ENCODE data around the gene MORN1.

Gene MORN1

DNA sequence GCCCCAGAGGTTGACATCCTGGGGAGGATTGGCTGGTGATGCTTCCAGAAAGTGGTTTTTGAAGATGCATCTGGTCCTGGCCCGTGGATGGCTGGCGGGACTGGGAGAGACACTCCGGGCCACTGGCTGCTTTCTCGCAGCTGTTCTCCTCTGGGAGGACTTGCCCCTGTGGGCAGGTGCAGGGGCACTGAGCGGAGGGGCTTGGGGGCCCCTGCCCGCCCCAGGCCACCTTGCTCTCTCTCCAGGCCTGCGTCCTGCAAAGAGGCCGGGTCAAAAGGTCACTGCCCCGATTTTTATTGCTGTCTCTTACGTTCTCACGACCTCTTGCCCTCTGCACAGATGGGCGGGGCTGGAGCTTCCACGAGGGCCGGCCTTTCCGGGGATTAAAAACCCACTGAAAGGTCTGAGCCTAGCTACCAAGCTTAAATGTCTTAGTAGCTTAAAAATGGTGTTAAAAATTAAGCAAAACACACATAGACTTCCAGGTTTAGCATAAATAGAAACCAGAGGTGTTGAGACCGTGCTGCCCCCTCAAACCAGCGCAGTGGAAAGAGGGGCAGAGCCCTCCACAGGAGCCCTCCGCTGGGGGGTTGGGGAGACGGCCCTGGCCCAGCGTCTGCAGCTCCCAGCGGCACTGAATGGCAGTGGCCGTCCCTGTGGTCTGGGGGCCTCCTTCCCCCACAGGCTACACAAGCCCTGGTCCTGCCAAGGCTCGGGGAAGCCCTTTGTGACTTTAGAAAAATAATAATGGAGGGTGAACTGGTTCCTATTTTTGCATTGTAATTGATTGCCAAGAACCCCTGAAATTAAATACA is 119.3 kb downstream of the MORN1 start:
- DNase-seq: no peak
